Subcutaneous abdominal adipose tissue (tissue), 5 donors: Measurements from ENCODE around the gene TAS2R1.

ENCODE experiments used
- H3K27ac ChIP-seq: one replicate; pipeline ENCODE4 v1.7.0; 2013; ENCODE audit warnings: low read depth, mild to moderate bottlenecking, inconsistent platforms, low read length, moderate library complexity
- H3K27me3 ChIP-seq, 5 donors: one replicate each; pipeline ENCODE4 v1.7.0; 2013; ENCODE audit warnings: low read length in 5 of 5, inconsistent platforms in 1 of 5; ENCODE audit not compliant: control insufficient read depth in 5 of 5, insufficient read depth in 4 of 5
- H3K36me3 ChIP-seq, 5 donors: one replicate each; pipeline ENCODE4 v1.7.0; 2013; ENCODE audit warnings: low read length in 5 of 5; ENCODE audit not compliant: control insufficient read depth in 5 of 5, insufficient read depth in 5 of 5
- H3K4me1 ChIP-seq, 5 donors: one replicate each; pipeline ENCODE4 v1.7.0; 2013; ENCODE audit warnings: low read length in 5 of 5, mild to moderate bottlenecking in 3 of 5, moderate library complexity in 1 of 5; ENCODE audit not compliant: control insufficient read depth in 5 of 5, insufficient read depth in 5 of 5
- H3K4me3 ChIP-seq, 5 donors: one replicate each; pipeline ENCODE4 v1.7.0; 2013; ENCODE audit warnings: low read length in 5 of 5, low read depth in 1 of 5
- H3K9ac ChIP-seq, 5 donors: one replicate each; pipeline ENCODE4 v1.7.0; 2013; ENCODE audit warnings: low read length in 5 of 5, mild to moderate bottlenecking in 4 of 5, moderate library complexity in 3 of 5
- H3K9me3 ChIP-seq, 5 donors: one replicate each; pipeline ENCODE4 v1.7.0; 2013; ENCODE audit warnings: low read length in 5 of 5; ENCODE audit not compliant: control insufficient read depth in 5 of 5
- donor health status: healthy.
- donor health status: healthy.
- donor health status: healthy.
- donor health status: healthy.
- donor health status: healthy.

TAS2R1 gene, protein sequence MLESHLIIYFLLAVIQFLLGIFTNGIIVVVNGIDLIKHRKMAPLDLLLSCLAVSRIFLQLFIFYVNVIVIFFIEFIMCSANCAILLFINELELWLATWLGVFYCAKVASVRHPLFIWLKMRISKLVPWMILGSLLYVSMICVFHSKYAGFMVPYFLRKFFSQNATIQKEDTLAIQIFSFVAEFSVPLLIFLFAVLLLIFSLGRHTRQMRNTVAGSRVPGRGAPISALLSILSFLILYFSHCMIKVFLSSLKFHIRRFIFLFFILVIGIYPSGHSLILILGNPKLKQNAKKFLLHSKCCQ

DNA sequence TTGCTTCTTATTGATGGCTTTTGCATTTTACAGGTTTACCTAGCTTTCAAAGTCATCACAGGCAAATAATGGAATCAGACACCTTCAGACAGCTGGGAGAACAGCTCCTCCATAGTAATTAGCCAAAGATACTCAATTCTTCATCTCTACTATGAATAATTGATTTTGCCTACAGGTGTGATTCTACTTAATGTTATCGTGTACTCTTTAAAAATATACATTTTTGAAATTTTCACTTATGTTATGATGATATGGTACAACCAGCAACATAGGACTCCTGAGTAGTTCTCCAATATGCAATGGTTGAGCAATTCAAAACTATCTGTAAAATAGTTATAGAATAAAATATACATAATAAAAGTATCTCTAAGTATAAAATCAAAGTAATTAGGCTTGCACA is at the start of gene TAS2R1:
Gene TAS2R1, minus strand, starts transcription at position 101 of the 400 bp plus-strand sequence. CDS start 319 bp downstream, outside the sequence.
- Histone ChIP-seq H3K9ac (no peak within 1 kb of the TSS), H3K9me3 (peaks cover 0 to 5% (median 0%) of the 10 kb centered on the region in 5 donors), H3K27ac (no peak within 1 kb of the TSS), H3K27me3 (no peaks in the 10 kb centered on the region), H3K36me3 (no peaks in the 10 kb centered on the region), H3K4me1 (no peaks in the 10 kb centered on the region), H3K4me3 (no peak within 1 kb of the TSS)

DNA sequence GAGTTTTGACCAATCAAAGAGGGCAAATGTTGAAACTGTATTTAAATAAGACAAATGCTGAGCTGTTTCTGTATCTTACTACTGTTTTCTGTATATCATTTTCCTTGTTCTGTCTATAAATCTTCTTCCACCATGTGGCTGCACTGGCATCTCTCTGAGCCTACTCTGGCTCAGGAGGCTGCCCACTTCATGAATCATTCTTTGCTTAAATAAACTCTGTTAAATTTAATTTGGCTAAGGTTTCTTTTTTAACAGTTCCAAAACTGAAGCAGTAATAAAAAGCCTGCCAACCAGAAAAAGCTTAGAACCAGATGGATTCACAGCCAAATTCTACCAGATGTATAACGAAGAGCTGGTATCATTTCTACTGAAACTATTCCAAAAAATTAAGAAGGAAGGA is 40.2 kb upstream of the TAS2R1 start:
- no peaks in the 10 kb centered on the region for H3K36me3 ChIP-seq
- no peak overlapping the region for H3K27ac ChIP-seq
- H3K9me3 ChIP-seq, result peaks cover 0 to 11% (median 0%) of the 10 kb centered on the region in 5 donors
- no peak overlapping the region for H3K9ac ChIP-seq
- H3K27me3 ChIP-seq, result no peaks in the 10 kb centered on the region
- H3K4me3 ChIP-seq, result no peak overlapping the region
- H3K4me1 ChIP-seq, result no peaks in the 10 kb centered on the region

DNA sequence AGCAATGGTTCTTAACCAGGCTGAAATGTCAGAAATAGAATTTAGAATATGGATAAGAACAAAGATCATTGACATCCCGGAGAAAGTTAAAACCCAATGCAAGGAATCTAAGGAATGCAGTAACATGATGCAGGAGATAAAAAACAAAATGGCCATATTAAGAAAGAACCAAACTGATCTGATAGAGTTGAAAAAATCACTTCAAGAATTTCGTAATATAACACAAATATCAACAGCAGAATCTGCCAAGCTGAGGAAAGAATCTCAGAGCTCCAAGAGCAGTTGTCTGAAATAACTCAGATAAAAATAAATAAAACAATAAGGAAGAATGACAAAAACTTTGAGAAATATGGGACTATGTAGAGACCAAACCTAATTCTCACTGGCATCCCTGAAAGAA is 37.8 kb upstream of the TAS2R1 start:
- Histone ChIP-seq H3K4me3 (no peak overlapping the region), H3K9me3 (peaks cover 0 to 11% (median 0%) of the 10 kb centered on the region in 5 donors), H3K4me1 (no peaks in the 10 kb centered on the region), H3K27me3 (no peaks in the 10 kb centered on the region), H3K27ac (no peak overlapping the region), H3K36me3 (no peaks in the 10 kb centered on the region), H3K9ac (no peak overlapping the region)

DNA sequence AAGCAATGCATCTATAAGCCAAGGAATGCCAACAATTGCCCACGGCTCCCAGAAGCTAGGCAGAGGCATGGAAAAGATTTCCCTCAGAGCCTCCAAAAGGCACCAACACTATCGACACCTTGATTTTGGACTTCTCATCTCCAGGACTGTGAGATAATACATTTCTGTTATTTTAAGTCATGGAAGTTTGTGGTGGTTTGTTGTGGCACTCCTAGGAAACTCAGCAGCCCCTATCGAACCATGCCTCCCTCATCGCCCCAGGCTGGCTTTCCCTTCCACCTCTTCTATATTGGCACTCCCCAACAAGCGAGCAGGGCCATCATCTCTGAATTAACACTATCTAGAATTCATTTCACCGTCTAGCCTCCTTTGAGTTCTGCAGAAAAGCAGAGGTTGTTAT is 33.7 kb upstream of the TAS2R1 start:
- peaks cover 0 to 3% (median 0%) of the 10 kb centered on the region in 5 donors for H3K27me3 ChIP-seq
- no peak overlapping the region for H3K4me3 ChIP-seq
- H3K4me1 ChIP-seq, result no peaks in the 10 kb centered on the region
- no peak overlapping the region for H3K27ac ChIP-seq
- peaks cover 0 to 5% (median 0%) of the 10 kb centered on the region in 5 donors for H3K9me3 ChIP-seq
- no peaks in the 10 kb centered on the region for H3K36me3 ChIP-seq
- H3K9ac ChIP-seq, result no peak overlapping the region

DNA sequence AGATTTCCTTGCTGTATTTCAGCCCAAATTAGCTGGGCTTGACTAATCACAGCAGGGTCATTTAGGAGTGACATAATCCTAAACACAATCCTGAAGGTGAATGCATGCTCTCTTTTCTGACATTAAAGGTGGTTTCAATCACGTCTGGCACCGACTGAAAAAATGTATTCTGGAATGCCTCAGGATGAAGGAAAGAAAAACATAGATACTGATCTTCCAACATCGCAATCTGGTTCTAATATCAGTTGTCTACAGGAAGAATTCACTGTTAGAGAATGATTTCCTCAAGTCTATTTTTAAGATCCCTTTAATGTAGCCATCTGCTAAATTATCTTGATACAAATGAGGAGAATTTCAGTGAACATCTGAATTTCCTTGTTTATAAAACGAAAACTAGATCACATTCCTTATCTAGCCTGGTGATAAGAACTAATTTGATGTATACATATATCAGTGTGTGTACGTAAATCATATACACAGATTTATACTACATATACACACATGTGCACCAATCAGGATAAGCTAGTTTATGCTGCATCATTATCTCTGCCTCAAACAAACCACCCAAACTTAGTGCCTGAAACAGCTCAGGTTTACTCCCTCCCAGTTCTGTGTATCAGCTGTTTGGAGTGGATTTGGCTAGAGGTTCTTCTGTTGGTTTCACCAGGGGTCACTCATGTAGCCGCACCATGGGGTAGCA is 31.3 kb upstream of the TAS2R1 start:
- H3K27ac ChIP-seq, result no peak overlapping the region

DNA sequence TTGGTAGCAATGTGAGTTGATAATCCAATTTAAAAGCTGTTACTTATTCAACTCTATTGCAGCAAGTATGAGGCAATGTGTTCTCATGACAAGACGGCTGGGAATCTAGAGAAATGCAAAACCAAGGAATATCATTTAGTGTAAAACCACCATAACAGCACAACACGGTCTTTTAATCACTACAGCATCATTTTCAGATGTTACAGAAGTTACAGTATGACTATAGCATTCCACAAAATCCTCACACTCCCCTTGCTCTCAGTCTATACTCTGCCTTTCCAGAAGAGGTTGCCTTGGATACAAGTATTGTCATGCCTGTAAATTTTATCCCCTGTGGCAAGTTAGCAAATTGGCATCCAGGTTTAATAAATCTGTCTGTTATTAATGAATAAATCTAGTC is 28.6 kb upstream of the TAS2R1 start:
- Histone ChIP-seq H3K27me3 (peaks cover 0 to 3% (median 0%) of the 10 kb centered on the region in 5 donors), H3K4me1 (no peaks in the 10 kb centered on the region), H3K9ac (no peak overlapping the region), H3K9me3 (peaks cover 0 to 5% (median 0%) of the 10 kb centered on the region in 5 donors), H3K4me3 (no peak overlapping the region), H3K36me3 (no peaks in the 10 kb centered on the region), H3K27ac (no peak overlapping the region)

More for the DNA sequence above, 31.3 kb upstream of the TAS2R1 start:
- Histone ChIP-seq H3K27me3 (peaks cover 0 to 3% (median 0%) of the 10 kb centered on the region in 5 donors), H3K9ac (no peak overlapping the region), H3K9me3 (peaks cover 0 to 5% (median 0%) of the 10 kb centered on the region in 5 donors), H3K36me3 (no peaks in the 10 kb centered on the region), H3K4me1 (no peaks in the 10 kb centered on the region), H3K4me3 (no peak overlapping the region)

DNA sequence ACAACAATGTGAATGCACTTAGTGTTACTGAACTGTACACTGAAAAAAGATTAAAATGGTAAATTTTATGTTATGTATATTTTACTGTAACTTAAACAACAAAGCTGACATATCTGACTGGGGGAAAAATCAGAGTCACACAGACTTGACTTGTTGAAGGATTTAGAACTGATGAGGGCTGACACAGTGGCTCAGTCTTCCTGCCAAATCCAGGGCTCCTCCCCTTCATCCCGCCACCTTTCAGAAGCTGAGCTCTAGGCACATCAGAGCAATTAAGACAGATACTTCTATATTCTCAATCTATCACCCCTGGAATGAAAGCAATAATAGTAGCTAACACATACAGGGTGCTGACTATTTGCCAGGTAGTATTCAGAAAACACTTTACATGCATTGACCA is 27.7 kb upstream of the TAS2R1 start:
- Histone ChIP-seq H3K4me3 (no peak overlapping the region), H3K36me3 (no peaks in the 10 kb centered on the region), H3K9me3 (peaks cover 0 to 5% (median 0%) of the 10 kb centered on the region in 5 donors), H3K27me3 (peaks cover 0 to 3% (median 0%) of the 10 kb centered on the region in 5 donors), H3K27ac (no peak overlapping the region), H3K4me1 (no peaks in the 10 kb centered on the region), H3K9ac (no peak overlapping the region)

DNA sequence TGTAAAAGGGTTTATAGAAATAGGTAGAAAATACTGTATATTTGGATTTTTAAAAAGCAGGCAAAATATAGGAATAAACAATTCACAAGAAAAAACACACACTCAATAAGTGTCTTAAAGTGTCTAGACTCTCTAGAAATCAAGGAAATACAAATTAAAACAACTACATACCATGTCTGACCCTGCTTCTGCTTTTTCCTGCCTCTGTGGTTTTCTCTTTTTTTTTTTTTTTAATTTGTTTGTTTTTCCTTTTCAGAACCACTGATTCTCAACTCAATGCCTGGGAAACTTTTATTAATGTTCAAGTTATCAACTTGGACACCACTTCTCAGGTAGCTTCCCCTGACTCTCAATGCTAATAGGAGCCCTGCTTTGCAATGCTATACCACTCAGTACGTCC is 25.5 kb upstream of the TAS2R1 start:
- no peaks in the 10 kb centered on the region for H3K36me3 ChIP-seq
- H3K4me1 ChIP-seq, result no peaks in the 10 kb centered on the region
- no peak overlapping the region for H3K9ac ChIP-seq
- no peak overlapping the region for H3K4me3 ChIP-seq
- H3K9me3 ChIP-seq, result peaks cover 0 to 3% (median 0%) of the 10 kb centered on the region in 5 donors
- no peak overlapping the region for H3K27ac ChIP-seq
- H3K27me3 ChIP-seq, result no peaks in the 10 kb centered on the region

DNA sequence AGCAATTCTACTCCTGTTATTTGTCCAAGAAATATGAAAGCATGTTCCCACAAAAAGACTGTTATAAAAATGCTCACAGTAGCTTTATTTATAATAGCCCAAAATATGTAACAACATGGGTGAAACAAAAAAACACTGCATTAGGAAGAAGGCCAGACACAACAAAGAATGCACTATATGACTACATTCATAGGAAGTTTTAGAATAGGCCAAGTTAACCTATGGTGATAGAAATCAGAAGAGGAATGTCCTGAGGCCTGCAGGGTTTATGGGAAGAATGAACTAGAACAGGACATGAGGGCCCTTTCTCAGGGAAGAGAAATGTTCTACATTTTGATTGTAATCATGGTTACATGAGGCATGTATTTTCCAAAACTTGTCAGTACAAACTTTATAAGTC is 24.7 kb upstream of the TAS2R1 start:
- H3K9me3 ChIP-seq, result no peaks in the 10 kb centered on the region
- H3K27ac ChIP-seq, result no peak overlapping the region
- H3K4me3 ChIP-seq, result no peak overlapping the region
- no peaks in the 10 kb centered on the region for H3K36me3 ChIP-seq
- H3K4me1 ChIP-seq, result no peaks in the 10 kb centered on the region
- no peak overlapping the region for H3K9ac ChIP-seq
- H3K27me3 ChIP-seq, result peaks cover 0 to 3% (median 0%) of the 10 kb centered on the region in 5 donors

DNA sequence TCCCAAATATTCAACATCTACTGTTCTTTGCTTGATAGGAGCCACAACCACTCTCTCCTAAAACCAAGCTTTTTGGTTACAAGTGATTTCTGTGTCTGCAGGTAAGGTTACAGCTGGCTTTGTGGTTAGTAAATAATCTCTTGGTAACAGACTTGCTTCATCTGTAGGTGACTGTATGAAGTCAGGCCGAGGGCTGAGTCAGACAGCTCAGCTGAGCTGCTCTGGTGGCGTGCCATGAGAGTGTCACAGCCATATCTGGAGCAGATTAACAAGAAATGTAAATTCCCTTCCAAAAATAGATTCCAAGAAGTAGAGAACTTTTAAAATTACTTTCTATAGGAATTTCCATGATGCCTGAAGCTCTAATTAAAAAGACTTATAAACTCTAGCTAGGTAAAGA is 23.7 kb upstream of the TAS2R1 start:
- Histone ChIP-seq H3K27ac (no peak overlapping the region), H3K27me3 (peaks cover 0 to 3% (median 0%) of the 10 kb centered on the region in 5 donors), H3K9ac (no peak overlapping the region), H3K36me3 (no peaks in the 10 kb centered on the region), H3K9me3 (no peaks in the 10 kb centered on the region), H3K4me3 (no peak overlapping the region), H3K4me1 (no peaks in the 10 kb centered on the region)
